ENCODE data around the gene PDXK. TPM values are rescaled to one million over a fixed set of nuclear protein-coding genes. Genes with fewer than 3 reads are reported as not detected.

The PDXK gene
- total and polyA plus RNA-seq, 2 of the 13 experiments (the other 11 are each of a cell fraction or from before 2014, with no cell fraction given): 114 to 184 TPM

GRCh38 chr21:43775795-43776430 lies 57.0 kb downstream of the PDXK start, which contains the start of gene CSTB (continued):
- TF ChIP-seq NFIB (CRISPR knock-in tag; IDR thresholded peaks at IDR 0.05; ENCODE audit: borderline replicate concordance): no peak
- peak; percentile 43; the same call in 1 of the 2 replicates for TF ChIP-seq THAP11 (CRISPR knock-in tag; IDR thresholded peaks at IDR 0.05)
- TF ChIP-seq SKI (IDR thresholded peaks at IDR 0.05; ENCODE audit: partially characterized antibody): no peak
- TF ChIP-seq, protein P1, sequence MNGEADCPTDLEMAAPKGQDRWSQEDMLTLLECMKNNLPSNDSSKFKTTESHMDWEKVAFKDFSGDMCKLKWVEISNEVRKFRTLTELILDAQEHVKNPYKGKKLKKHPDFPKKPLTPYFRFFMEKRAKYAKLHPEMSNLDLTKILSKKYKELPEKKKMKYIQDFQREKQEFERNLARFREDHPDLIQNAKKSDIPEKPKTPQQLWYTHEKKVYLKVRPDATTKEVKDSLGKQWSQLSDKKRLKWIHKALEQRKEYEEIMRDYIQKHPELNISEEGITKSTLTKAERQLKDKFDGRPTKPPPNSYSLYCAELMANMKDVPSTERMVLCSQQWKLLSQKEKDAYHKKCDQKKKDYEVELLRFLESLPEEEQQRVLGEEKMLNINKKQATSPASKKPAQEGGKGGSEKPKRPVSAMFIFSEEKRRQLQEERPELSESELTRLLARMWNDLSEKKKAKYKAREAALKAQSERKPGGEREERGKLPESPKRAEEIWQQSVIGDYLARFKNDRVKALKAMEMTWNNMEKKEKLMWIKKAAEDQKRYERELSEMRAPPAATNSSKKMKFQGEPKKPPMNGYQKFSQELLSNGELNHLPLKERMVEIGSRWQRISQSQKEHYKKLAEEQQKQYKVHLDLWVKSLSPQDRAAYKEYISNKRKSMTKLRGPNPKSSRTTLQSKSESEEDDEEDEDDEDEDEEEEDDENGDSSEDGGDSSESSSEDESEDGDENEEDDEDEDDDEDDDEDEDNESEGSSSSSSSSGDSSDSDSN (CRISPR knock-in tag; IDR thresholded peaks at IDR 0.05): peak; percentile 89; the same call in 1 of the 2 replicates
- TF ChIP-seq ARID2 (CRISPR knock-in tag; IDR thresholded peaks at IDR 0.05; ENCODE audit: borderline replicate concordance): no peak
- peak; percentile 62; the same call in 1 of the 2 replicates for TF ChIP-seq ZNF160 (CRISPR knock-in tag; IDR thresholded peaks at IDR 0.05)
- no peak; the same call in none of the 2 replicates for TF ChIP-seq PHF21A (CRISPR knock-in tag; IDR thresholded peaks at IDR 0.05)
- TF ChIP-seq, protein P2, sequence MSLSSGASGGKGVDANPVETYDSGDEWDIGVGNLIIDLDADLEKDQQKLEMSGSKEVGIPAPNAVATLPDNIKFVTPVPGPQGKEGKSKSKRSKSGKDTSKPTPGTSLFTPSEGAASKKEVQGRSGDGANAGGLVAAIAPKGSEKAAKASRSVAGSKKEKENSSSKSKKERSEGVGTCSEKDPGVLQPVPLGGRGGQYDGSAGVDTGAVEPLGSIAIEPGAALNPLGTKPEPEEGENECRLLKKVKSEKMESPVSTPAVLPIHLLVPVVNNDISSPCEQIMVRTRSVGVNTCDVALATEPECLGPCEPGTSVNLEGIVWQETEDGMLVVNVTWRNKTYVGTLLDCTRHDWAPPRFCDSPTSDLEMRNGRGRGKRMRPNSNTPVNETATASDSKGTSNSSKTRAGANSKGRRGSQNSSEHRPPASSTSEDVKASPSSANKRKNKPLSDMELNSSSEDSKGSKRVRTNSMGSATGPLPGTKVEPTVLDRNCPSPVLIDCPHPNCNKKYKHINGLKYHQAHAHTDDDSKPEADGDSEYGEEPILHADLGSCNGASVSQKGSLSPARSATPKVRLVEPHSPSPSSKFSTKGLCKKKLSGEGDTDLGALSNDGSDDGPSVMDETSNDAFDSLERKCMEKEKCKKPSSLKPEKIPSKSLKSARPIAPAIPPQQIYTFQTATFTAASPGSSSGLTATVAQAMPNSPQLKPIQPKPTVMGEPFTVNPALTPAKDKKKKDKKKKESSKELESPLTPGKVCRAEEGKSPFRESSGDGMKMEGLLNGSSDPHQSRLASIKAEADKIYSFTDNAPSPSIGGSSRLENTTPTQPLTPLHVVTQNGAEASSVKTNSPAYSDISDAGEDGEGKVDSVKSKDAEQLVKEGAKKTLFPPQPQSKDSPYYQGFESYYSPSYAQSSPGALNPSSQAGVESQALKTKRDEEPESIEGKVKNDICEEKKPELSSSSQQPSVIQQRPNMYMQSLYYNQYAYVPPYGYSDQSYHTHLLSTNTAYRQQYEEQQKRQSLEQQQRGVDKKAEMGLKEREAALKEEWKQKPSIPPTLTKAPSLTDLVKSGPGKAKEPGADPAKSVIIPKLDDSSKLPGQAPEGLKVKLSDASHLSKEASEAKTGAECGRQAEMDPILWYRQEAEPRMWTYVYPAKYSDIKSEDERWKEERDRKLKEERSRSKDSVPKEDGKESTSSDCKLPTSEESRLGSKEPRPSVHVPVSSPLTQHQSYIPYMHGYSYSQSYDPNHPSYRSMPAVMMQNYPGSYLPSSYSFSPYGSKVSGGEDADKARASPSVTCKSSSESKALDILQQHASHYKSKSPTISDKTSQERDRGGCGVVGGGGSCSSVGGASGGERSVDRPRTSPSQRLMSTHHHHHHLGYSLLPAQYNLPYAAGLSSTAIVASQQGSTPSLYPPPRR (CRISPR knock-in tag; IDR thresholded peaks at IDR 0.05; ENCODE audit: borderline replicate concordance): 0 out of 2 replicates have a peak, but pooled peaks have one; percentile 7
- TF ChIP-seq RXRA (CRISPR knock-in tag; IDR thresholded peaks at IDR 0.05): no peak
- TF ChIP-seq HNF4A (CRISPR knock-in tag; IDR thresholded peaks at IDR 0.05): no peak
- TF ChIP-seq, protein P3, sequence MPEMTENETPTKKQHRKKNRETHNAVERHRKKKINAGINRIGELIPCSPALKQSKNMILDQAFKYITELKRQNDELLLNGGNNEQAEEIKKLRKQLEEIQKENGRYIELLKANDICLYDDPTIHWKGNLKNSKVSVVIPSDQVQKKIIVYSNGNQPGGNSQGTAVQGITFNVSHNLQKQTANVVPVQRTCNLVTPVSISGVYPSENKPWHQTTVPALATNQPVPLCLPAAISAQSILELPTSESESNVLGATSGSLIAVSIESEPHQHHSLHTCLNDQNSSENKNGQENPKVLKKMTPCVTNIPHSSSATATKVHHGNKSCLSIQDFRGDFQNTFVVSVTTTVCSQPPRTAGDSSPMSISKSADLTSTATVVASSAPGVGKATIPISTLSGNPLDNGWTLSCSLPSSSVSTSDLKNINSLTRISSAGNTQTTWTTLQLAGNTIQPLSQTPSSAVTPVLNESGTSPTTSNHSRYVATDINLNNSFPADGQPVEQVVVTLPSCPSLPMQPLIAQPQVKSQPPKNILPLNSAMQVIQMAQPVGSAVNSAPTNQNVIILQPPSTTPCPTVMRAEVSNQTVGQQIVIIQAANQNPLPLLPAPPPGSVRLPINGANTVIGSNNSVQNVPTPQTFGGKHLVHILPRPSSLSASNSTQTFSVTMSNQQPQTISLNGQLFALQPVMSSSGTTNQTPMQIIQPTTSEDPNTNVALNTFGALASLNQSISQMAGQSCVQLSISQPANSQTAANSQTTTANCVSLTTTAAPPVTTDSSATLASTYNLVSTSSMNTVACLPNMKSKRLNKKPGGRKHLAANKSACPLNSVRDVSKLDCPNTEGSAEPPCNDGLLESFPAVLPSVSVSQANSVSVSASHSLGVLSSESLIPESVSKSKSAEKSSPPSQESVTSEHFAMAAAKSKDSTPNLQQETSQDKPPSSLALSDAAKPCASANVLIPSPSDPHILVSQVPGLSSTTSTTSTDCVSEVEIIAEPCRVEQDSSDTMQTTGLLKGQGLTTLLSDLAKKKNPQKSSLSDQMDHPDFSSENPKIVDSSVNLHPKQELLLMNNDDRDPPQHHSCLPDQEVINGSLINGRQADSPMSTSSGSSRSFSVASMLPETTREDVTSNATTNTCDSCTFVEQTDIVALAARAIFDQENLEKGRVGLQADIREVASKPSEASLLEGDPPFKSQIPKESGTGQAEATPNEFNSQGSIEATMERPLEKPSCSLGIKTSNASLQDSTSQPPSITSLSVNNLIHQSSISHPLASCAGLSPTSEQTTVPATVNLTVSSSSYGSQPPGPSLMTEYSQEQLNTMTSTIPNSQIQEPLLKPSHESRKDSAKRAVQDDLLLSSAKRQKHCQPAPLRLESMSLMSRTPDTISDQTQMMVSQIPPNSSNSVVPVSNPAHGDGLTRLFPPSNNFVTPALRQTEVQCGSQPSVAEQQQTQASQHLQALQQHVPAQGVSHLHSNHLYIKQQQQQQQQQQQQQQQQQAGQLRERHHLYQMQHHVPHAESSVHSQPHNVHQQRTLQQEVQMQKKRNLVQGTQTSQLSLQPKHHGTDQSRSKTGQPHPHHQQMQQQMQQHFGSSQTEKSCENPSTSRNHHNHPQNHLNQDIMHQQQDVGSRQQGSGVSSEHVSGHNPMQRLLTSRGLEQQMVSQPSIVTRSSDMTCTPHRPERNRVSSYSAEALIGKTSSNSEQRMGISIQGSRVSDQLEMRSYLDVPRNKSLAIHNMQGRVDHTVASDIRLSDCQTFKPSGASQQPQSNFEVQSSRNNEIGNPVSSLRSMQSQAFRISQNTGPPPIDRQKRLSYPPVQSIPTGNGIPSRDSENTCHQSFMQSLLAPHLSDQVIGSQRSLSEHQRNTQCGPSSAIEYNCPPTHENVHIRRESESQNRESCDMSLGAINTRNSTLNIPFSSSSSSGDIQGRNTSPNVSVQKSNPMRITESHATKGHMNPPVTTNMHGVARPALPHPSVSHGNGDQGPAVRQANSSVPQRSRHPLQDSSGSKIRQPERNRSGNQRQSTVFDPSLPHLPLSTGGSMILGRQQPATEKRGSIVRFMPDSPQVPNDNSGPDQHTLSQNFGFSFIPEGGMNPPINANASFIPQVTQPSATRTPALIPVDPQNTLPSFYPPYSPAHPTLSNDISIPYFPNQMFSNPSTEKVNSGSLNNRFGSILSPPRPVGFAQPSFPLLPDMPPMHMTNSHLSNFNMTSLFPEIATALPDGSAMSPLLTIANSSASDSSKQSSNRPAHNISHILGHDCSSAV (CRISPR knock-in tag; IDR thresholded peaks at IDR 0.05; ENCODE audit: borderline replicate concordance): no peak
- TF ChIP-seq SP5 (CRISPR knock-in tag; IDR thresholded peaks at IDR 0.05; ENCODE audit: borderline replicate concordance, low read depth): no peak
- TF ChIP-seq WIZ (CRISPR knock-in tag; IDR thresholded peaks at IDR 0.05): no peak

Data from HepG2 (cell line).